ENCODE data around the gene SVIL.
"Not testable (repeated sequence)": the region's sequence is repeated elsewhere in the genome, so short reads cannot be mapped to it uniquely, and the experiment has no call there.

SVIL gene

DNA sequence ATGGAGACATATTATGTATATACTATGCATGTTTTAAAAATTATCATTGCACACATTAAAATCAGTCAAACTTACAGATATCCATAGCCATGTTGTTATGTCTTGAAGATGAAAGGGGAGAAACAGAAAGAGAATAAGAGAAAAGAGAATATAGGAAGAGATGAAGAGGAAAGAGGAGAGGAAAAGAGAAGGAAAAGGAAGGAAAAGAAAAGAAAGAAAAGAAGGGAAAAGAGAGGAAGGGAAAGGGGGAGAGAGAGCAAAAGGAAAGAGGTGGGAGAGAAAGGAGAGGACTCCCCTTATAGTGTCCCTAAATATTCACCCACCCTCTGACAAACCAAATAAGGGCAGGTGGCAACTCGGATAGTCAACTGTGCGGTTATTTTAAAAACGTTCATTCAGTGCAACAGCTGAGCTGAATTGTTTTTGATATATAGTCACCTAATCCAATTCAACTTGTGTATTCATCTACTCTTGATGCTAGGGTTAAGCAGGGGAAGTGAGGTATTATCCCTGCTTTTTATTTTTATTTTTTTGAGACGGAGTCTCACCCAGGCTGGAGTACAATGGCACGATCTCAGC lies 14.6 kb downstream of the SVIL start:
- no peak for DNase-seq (ENCODE audit: low spot score)

DNA sequence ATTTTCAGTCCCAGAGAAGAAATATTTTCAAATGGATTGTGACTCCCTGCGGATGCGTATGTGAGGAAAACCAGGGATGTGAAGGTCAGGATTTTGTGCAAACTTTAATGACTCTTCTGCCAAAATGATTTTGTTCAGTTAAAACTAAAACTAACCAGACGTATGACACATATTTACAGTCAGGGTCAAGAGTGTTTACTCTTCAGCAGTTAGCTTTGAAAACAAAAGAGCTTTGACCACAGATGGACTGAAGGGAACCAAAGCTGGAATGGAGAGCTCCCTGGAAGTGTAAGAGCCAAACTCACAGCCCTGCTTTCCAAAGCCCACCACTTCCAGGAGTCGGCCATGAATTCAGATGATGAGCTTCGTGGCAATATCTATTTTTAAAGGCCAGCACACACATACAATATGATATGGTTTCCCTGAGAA lies 15.5 kb downstream of the SVIL start:
- DNase-seq (ENCODE audit: low spot score): no peak

DNA sequence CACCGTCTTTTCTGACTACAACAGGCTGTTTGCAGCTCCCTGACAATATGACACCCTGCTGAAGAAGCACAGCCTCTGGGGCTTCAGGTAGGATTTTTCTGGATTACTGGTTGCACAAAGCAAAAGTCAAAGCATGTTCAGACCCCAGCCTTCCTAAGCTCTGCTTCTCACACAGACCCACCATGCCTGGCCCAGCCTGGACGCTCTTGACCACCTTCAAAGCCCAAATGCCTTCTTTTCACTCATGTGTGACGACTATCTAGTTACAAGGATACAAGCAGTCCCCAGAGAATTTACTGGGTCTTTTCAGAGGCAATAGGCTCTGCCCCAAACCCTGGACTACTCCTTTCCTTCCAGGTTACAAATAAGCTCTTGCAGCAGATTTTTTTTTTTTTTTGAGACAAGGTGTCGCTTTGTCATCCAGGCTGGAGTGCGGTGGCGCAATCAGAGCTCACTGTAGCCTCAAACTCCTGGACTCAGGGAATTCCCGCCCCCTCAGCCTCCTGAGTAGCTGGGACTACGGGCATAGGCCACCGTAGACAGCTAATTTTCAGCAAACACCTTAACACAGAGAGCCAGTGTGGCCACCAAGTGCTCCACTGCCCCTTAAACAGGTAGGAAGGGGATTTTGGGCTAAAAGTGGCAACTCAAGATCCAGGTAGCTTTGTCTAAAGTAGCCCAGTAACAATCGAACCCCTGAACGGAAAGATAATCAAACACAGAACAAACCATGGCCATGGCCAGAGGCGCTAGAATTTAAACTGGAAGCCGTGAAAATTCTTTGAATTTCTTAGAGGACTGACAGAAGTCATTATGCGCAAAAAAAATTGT lies 16.2 kb downstream of the SVIL start:
- no peak for DNase-seq (ENCODE audit: low spot score)

DNA sequence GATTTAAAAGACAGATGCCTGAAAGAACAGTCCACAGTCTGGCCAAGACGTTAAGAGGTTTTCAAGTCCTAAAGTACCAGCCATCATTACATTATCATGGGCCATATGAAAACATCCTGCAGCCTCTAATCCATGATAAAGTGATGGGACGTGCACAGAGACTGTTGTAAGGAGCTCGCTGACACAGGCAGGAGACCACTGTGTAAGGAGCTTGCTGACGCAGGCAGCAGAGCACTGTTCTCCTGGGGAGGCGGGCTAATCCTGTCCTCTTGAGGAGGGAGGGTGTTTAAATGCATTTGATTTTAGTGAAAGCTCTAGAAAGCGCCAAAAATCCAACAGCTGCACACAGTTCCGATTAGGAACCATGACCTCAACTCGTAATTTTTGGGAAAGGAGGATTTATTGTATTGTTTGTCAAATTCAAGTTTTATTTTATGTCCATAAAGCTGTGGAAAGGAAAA lies 16.9 kb downstream of the SVIL start:
- no peak for DNase-seq (ENCODE audit: low spot score)

DNA sequence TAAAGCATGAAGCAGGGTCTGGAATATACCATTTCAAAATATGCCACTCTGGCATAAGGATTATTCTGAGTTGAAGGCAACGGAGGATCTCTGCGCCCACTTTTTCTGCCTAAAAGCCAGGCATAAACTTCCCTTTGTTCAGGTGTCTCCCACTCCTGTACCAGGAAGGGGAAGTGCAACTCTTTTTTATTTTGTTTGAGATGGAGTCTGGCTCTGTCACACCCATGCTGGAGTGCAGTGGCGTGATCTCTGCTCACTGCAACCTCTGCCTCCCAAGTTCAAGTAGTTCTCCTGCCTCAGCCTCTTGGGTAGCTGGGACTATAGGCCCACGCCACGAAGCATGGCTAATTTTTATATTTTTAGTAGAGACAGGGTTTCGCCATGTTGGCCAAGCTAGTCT lies 18.2 kb downstream of the SVIL start:
- DNase-seq (ENCODE audit: low spot score): no peak

DNA sequence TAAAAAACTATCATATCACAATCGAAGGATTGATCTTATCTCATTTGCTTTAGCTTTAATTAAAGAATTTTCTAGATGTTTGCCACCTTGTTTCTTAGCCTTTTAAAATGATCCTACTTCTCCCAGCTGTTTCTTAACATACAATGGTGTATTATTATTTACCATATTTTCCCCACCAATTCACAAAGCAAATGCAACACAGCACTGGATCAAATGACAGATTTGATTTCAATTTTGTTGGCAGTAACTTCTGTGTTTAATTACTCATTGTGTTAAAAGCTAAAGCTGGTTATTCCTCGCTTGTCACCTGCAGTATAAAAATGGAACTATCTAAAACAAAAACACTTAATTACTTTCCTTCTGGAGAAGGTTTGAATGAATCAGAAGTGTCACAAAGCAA lies 19.6 kb downstream of the SVIL start:
- DNase-seq (ENCODE audit: low spot score): no peak

DNA sequence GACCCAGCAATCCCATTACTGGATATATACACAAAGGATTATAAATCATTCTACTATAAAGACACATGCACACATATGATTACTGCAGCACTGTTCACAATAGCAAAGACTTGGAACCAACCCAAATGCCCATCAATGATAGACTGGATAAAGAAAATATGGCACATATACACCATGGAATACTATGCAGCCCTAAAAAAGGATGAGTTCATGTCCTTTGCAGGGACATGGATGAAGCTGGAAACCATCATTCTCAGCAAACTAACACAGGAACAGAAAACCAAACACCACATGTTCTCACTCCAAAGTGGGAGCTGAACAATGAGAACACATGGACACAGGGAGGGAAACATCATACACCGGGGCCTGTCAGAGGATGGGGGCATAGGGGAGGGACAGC lies 20.5 kb downstream of the SVIL start:
- DNase-seq (ENCODE audit: low spot score): not testable (repeated sequence)

DNA sequence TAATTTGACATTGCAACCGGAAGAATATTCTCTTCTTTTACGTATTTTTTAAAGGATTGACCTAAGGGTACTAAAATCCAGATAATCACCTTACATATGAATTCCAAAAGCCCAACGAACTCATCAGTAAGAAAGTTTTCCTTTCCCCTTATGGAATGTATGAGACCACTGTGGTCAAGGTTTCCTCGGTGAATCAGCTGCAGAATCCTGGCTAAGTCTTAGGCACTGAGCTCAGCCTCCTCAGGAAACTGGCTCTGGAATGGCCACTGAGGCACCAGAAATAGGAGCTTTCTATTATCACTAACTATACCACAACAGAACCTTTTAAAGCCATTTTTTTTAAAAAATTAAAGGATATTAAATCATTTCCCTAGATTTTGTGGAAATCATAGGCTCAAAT lies 21.0 kb downstream of the SVIL start:
- DNase-seq (ENCODE audit: low spot score): no peak

DNA sequence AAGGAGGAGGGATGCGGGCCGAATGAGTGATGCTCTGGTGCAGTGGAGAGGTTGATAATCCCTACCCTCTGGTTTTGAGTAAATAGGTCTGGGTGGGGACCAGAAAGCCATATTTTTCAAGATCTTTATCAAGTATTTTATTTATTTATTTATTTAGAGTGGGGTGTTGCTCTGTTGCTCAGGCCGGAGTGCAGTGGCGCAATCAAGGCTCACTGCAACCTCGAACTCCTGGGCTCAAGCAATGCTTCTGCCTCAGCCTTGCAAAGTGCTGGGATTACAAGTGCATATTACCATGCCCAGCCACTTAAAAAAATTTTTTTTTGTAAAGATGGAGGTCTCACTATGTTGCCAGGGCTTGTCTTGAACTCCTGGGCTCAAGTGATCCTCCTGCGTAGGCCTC lies 21.6 kb downstream of the SVIL start:
- no peak for DNase-seq (ENCODE audit: low spot score)

DNA sequence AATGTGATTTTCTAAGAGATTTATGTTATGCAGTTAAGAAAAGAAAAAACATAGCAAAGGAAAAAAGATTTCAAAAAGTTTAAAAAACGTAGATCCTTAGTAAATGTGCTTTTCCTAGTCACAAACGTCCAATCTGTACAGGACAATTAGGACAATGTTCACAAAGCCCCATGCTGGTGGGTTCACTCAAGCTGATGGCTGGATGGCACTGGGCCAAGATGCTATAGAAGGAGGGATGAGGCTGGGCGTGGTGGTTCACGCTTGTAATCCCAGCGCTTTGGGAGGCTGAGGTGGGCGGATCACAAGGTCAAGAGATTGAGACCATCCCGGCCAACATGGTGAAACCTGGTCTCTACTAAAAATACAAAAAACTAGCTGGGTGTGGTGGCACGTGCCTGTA lies 22.1 kb downstream of the SVIL start:
- no peak for DNase-seq (ENCODE audit: low spot score)

DNA sequence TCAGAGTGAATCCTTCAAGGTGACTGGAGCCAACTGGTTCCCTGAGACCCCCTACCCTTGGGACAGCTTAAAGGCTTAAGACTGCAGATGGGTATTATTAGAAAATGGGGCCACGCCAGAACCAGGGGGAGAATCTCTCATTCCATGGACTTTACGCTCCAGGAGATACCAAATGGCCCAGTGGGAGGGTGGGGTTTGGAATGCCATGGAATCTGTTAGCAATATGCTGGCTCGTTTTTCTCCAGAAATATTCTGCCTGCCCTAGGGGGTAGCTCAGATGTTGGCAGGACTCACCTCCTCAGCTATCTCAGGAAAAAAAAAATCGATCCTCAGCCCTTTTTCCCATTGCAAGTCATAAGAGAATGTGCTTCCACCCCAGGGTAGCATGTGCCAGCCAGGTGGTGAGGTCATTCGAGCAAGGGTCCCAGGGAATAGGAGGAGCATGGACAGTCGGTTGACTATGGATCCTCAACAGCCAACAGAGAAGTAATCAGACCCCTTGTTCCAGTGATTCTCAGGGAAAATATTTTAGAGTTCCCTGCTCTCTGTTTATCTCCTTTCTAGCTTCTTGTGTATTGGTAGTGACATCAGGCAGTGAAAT lies 22.9 kb downstream of the SVIL start:
- no peak for DNase-seq (ENCODE audit: low spot score)

DNA sequence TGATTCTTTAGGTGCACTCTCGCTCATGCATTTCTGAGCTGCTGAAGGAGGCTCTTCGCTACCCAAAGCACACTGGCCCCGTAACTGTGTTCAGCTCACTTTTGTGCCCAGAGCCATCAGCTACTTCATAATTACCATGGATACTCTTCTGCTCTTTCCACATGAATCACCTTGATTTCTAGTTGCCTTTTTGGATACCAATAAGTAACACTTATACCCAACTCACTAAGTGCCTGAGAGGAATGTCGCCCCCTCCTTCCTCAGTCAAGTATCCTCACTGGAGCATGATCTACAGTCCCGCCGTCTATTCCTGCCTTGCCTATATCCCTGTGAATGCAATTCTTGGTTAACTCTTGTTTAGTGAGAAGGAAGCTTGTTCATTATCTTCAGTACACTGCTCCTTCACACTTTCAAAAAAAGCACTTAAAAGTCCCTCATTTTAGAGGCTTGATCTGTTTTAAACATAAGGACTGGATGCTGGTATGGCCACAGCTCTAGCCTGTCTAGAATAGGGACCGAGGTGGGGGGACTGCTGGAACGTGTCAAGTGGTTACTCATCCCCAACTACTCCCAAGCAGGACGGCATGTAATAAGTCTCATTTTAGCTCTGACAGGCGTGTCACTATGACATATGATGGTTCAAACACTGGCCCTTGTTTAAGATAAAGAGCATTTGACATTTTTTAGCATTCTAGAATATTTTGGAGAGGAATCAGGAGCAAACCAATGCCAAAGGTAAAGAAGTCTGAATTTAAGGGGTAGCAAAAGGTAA lies 23.7 kb downstream of the SVIL start:
- DNase-seq (ENCODE audit: low spot score): no peak

DNA sequence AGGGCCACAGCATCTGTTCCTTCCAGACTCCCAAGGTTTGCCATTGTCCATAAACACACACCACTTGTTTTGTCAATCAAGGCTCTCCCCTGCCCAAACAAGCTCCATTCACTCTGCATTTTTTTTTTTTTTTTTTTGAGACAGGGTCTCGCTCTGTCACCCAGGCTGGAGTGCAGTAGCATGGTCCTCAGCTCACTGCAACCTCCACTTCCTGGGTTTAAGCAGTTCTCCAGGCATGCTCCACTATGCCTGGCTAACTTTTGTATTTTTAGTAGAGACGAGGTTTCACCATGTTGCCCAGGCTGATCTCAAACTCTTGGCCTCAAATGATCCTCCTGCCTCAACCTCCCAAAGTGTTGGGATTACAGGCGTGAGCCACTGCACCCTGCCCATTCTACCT lies 24.4 kb downstream of the SVIL start:
- DNase-seq (ENCODE audit: low spot score): not testable (repeated sequence)

DNA sequence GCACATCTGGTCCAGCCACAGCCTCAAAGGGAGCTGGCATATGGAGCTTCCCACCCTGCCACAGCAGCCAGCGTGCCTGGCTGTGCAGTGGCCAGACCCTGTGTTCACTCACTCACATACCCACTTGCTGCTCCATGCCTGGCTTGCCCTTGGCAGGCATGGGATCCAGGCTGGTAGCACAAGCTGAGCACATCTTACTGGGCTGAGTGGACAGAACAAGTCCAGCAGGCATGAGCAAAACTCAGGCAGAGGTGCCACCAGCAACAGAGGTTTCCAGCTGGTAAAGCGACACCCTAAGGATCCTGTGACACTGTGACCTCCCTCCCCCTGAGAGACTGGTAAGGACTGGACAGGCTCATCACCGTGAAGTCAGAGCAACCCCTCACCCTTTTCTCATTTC lies 25.1 kb downstream of the SVIL start:
- DNase-seq (ENCODE audit: low spot score): no peak

DNA sequence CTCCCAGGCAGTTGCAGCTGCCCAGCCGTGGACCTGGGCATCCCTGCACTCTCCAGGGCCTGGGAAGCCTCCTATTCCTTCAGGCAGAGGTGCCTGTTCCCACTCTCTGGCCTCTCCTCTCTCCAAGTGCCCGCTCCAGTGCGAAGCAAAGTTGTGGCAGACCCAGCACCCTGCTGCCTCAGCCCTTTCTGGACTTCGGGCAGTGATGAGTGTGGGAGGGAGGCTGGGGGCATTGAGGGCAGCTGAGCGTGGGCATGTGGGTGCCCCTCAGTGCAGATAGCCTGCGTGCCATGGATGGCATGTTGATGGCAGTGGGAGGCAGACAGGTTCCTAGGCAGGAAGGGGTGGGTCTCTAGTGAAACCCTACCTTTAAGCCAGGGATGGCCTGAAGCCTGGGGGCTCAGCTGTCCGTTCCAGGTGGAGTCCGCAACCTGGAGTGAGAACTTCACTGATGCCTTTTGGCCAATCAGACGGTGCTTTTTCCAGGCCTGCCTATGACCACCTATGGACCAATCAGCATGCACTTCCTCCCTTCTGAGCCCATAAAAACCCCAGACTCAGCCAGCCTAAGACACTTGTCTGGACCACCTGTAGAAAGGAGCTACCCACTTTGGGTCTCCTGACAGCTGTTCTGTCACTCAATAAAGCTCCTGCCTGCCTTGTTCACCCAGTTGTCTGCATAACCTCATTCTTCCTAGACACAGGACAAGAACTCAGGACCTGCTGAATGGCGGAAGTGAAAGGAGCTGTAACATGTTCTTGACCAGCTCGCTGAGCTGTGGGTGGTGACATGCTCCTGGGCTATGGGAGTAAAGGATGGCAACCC lies 26.1 kb downstream of the SVIL start:
- DNase-seq (ENCODE audit: low spot score): no peak

DNA sequence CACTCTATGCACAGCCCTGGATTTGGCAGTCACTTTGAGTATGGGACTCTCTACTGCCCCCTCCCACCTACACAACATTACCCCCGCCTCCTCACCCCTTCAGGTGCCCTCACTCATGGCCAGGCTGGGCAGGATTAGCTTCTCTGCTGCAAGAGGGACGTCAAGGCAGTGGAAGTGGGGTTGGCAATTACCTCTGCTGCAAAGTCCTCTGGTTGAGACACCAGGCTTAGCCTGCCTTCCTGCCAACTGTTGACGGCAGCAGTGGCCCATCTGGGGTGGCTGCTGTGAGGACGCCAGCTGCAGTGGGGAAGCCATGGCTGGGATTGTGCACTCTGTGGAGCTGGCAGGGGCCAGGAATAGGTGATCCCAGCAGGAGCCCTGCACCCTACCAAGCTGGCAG lies 26.7 kb downstream of the SVIL start:
- DNase-seq (ENCODE audit: low spot score): no peak

DNA sequence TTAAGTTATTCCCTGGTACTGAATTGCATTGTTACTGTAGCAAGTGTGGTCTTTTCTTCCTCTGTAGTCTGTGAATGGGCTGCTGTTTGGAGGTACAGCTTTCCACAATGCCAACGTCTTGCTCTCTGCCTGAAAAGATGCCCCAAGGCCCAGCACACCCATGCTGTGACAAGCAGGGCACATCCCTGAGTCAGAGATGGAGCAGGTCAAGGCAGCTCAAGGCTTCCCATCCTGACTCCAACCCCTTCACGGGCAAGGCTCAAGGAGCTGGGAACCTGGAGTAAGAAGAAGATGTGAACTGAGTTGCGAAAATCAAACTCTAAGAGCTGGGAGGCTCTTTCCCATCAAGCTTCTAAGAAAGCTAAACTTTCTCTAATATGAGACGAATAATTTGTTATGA lies 27.2 kb downstream of the SVIL start:
- DNase-seq (ENCODE audit: low spot score): no peak

DNA sequence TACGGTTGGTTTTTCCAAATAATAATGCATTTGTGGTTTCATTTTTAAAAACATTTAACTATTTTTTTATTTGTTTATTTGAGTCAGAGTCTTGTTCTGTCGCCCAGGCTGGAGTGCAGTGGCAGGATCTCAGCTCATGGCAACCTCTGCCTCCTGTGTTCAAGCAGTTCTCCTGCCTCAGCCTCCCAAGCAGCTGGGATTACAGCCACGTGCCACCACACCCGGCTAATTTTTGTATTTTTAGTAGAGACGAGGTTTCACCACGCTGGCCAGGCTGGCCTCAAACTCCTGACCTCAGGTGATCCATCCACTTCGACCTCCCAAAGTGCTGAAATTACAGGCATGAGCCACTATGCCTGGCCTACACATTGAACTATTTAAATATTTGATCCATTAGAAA lies 28.1 kb downstream of the SVIL start:
- not testable (repeated sequence) for DNase-seq (ENCODE audit: low spot score)

DNA sequence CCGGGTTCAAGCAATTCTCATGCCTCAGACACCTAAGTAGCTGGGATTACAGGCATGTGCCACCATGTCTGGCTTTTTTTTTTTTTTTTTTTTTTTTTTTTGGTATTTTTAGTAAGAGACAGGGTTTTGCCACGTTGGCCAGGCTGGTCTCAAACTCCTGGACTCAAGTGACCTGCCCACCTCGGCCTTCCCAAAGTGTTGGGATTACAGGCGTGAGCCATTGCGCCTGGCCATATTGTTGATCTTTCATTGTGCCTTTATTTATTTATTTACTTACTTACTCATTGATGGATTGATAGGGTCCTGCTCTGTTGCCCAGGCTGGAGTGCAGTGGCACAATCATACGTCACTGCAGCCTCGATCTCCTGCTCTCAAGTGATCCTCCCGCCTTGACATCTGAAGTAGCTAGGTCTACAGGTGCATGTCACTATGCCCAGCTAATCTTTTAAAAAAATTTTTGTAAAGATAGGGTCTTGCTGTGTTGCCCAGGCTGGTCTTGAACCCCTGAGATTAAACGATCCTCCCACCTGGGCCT lies 30.4 kb downstream of the SVIL start:
- DNase-seq (ENCODE audit: low spot score): no peak

DNA sequence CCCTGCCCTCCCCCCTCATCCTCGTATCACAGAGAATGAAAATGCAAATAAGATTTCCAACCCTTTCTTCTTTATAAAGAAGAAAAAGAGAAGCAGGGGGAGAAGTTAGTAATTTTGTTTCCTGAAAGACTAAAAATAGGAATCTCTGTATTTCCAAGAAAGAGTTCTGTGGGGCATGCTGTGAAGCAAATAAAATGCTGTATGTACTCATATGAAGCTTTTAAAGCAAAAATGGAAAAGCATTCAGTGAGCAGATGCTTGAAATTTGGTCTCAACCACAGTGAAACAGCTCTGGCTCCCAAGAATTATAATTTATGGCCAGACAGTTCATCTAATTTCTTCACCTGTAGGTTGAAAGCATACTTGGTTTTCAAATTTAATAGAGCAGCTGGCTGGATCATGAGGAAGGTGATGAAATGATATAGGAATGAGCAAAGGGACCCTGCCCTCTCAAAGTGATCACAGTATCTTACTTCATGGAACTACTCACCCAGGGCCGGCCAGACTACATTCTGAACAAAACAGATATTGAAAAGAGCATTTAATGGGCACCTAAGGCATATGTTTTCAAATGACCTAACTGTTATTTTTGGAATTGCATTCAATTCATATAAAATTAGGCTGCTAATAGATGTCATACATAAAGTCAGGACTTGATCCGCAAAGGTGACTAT lies 31.4 kb downstream of the SVIL start:
- DNase-seq (ENCODE audit: low spot score): no peak

DNA sequence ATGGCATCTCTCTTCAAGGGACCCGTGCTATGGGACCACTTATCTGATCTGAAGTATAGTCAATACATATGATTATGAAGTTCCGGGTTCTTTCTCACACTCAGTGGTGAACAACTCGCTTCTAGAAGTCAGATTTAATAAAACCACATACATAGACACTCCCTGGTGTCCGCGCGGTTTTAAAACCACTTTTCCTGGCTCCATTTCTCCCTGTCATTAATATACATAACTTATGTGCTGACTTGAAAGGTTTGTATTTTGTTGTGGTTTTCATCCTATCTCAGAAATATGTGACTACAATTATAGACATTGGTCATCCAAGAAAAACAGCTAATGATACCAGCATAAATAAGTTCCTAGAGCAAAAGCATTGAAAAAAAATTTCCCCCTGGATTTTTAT lies 34.0 kb downstream of the SVIL start:
- no peak for DNase-seq (ENCODE audit: low spot score)
